ENCODE data around the gene NYAP2. TPM values are rescaled to one million over a fixed set of nuclear protein-coding genes. Genes with fewer than 3 reads are reported as not detected.

NYAP2 gene
- total RNA-seq, 1 donor from 2014 or later, result 0.07 TPM

GRCh38 chr2:225526760-225527390, 127.4 kb downstream of the NYAP2 start:
- H3K9ac ChIP-seq, result no peak overlapping the region
- Mint-ChIP-seq H3K4me1 (no peaks in the 10 kb centered on the region), H3K27me3 (ENCODE audit: insufficient read depth, low read depth) (peaks cover 3% of the 10 kb centered on the region), H3K36me3 (no peaks in the 10 kb centered on the region), H3K9me3 (no peaks in the 10 kb centered on the region), H3K4me3 (no peak overlapping the region), H3K27ac (no peak overlapping the region)
- no peak for DNase-seq (ENCODE audit: low spot score)
- no peaks in the 10 kb centered on the region for H3K36me3 ChIP-seq
- H3K27ac ChIP-seq, result no peak overlapping the region
- no peaks in the 10 kb centered on the region for H3K4me1 ChIP-seq
- no peak overlapping the region for H2AFZ ChIP-seq (replicated peaks)
- no peaks in the 10 kb centered on the region for H3K79me2 ChIP-seq (ENCODE audit: low read depth)
- H3K27me3 ChIP-seq, result no peaks in the 10 kb centered on the region
- H3F3A ChIP-seq (ENCODE audit: low read depth), result no peaks in the 10 kb centered on the region
- no peaks in the 10 kb centered on the region for H4K20me1 ChIP-seq (ENCODE audit: low read depth)
- no peak for TF ChIP-seq EZH2phosphoT487 (IDR thresholded peaks at IDR 0.05)
- no peak for TF ChIP-seq EZH2 (IDR thresholded peaks at IDR 0.05)
- TF ChIP-seq CTCF (IDR thresholded peaks at IDR 0.05), result no peak
- H3K4me2 ChIP-seq, result no peak overlapping the region
- H3K4me3 ChIP-seq, result no peak overlapping the region
- no peaks in the 10 kb centered on the region for H3K9me3 ChIP-seq (ENCODE audit: low read depth)

- no peak for DNase-seq (ENCODE audit: low spot score)
- TF ChIP-seq EZH2 (IDR thresholded peaks at IDR 0.05) (no peak), CTCF (IDR thresholded peaks at IDR 0.05) (no peak), EZH2phosphoT487 (IDR thresholded peaks at IDR 0.05) (no peak)
- Histone ChIP-seq H3K79me2 (ENCODE audit: low read depth) (no peaks in the 10 kb centered on the region), H4K20me1 (ENCODE audit: low read depth) (no peaks in the 10 kb centered on the region), H3K27me3 (no peaks in the 10 kb centered on the region), H3K9ac (no peak overlapping the region), H3K27ac (no peak overlapping the region), H3K4me2 (no peak overlapping the region), H3K4me1 (no peaks in the 10 kb centered on the region), H3K4me3 (no peak overlapping the region), H3K36me3 (no peaks in the 10 kb centered on the region), H3K9me3 (ENCODE audit: low read depth) (no peaks in the 10 kb centered on the region), H2AFZ (replicated peaks) (no peak overlapping the region), H3F3A (ENCODE audit: low read depth) (no peaks in the 10 kb centered on the region)
- Mint-ChIP-seq H3K4me1 (peaks cover 14% of the 10 kb centered on the region), H3K4me3 (no peak overlapping the region), H3K9me3 (no peaks in the 10 kb centered on the region), H3K36me3 (no peaks in the 10 kb centered on the region), H3K27me3 (ENCODE audit: insufficient read depth, low read depth) (no peaks in the 10 kb centered on the region), H3K27ac (no peak overlapping the region)
Observed at GRCh38 chr2:225531559-225531958, 132.0 kb downstream of the NYAP2 start.

- H3F3A ChIP-seq (ENCODE audit: low read depth), result no peaks in the 10 kb centered on the region
- H2AFZ ChIP-seq (replicated peaks), result no peak overlapping the region
- H3K4me1 Mint-ChIP-seq, result peaks cover 14% of the 10 kb centered on the region
- no peaks in the 10 kb centered on the region for H3K4me1 ChIP-seq
- no peak overlapping the region for H3K9ac ChIP-seq
- no peaks in the 10 kb centered on the region for H3K36me3 ChIP-seq
- no peaks in the 10 kb centered on the region for H3K27me3 Mint-ChIP-seq (ENCODE audit: insufficient read depth, low read depth)
- TF ChIP-seq CTCF (IDR thresholded peaks at IDR 0.05) (no peak), EZH2phosphoT487 (IDR thresholded peaks at IDR 0.05) (no peak), EZH2 (IDR thresholded peaks at IDR 0.05) (no peak)
- no peak overlapping the region for H3K4me2 ChIP-seq
- H3K9me3 ChIP-seq (ENCODE audit: low read depth), result no peaks in the 10 kb centered on the region
- no peaks in the 10 kb centered on the region for H3K9me3 Mint-ChIP-seq
- no peaks in the 10 kb centered on the region for H4K20me1 ChIP-seq (ENCODE audit: low read depth)
- H3K36me3 Mint-ChIP-seq, result no peaks in the 10 kb centered on the region
- no peak for DNase-seq (ENCODE audit: low spot score)
- H3K79me2 ChIP-seq (ENCODE audit: low read depth), result no peaks in the 10 kb centered on the region
- H3K4me3 ChIP-seq, result no peak overlapping the region
- no peaks in the 10 kb centered on the region for H3K27me3 ChIP-seq
- no peak overlapping the region for H3K27ac Mint-ChIP-seq
- H3K4me3 Mint-ChIP-seq, result no peak overlapping the region
- no peak overlapping the region for H3K27ac ChIP-seq
Observed at GRCh38 chr2:225532096-225532495, 132.6 kb downstream of the NYAP2 start.
